Colon (tissue), 2 donors: ENCODE data around the gene HM13.
"Not testable (repeated sequence)": the region's sequence is repeated elsewhere in the genome, so short reads cannot be mapped to it uniquely, and the experiment has no call there.

Source experiments
- FAIRE-seq: peaks from 2 replicates; lab custom pipeline; 2012; peaks lifted over from hg19 to GRCh38; lab: Jason Lieb, UNC
- donor health status: control.
- donor health status: control.

HM13 gene

DNA sequence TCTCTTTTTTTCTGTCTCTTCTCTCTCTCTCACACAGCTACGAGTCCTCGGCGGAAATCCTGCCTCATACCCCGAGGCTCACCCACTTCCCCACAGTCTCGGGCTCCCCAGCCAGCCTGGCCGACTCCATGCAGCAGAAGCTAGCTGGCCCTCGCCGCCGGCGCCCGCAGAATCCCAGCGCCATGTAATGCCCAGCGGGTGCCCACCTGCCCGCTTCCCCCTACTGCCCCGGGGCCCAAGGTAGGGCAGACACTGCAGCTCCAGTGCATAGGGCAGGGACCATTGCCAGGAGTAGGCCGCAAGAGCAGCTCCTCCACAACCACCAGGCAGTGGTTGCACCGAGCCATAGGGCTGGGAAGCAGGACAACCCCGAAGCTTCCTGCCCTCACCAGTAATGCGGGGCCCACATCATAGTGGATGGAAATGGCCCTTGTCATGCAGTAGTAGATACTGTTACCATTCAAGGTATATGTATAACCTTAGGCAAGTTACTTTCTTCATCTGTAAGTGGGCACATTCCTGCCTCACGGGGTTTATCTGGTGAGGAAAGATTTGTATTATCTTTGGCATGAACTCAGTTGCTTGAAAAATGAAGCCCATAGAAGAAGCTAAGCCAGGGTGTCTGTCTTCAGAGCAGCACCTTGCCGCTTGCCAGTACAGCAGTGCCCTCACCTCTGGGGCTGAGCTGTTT, 53.9 kb downstream of the HM13 start:
- no peak for FAIRE-seq

DNA sequence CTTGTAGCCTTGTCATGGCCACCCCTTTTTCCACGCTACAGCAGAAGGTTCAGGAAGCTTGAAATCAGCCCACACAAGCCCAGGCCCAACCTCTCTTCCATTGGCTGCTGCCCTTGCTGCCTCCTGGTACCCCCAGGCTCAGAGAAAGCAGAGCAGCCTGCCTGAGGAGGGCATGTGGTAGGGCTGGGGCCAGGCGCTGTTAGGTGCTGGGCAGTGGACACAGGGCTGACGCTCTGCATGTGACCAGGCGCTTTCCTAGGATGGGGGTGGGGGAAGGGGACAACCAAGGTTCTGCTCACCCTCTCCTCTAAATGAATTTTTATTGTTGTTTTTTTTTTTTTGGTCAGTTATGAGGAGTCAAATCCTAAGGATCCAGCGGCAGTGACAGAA, 54.5 kb downstream of the HM13 start:
- FAIRE-seq = no peak

GRCh38 chr20:31569163-31570020, 55.1 kb downstream of the HM13 start:
- FAIRE-seq = no peak

- no peak for FAIRE-seq
These were observed 55.8 kb downstream of the HM13 start for GRCh38 chr20:31570021-31570463.

- no peak for FAIRE-seq
These were observed 56.7 kb downstream of the HM13 start for GRCh38 chr20:31570735-31571617.

- no peak for FAIRE-seq
These were observed 57.9 kb downstream of the HM13 start for GRCh38 chr20:31572042-31572700.

DNA sequence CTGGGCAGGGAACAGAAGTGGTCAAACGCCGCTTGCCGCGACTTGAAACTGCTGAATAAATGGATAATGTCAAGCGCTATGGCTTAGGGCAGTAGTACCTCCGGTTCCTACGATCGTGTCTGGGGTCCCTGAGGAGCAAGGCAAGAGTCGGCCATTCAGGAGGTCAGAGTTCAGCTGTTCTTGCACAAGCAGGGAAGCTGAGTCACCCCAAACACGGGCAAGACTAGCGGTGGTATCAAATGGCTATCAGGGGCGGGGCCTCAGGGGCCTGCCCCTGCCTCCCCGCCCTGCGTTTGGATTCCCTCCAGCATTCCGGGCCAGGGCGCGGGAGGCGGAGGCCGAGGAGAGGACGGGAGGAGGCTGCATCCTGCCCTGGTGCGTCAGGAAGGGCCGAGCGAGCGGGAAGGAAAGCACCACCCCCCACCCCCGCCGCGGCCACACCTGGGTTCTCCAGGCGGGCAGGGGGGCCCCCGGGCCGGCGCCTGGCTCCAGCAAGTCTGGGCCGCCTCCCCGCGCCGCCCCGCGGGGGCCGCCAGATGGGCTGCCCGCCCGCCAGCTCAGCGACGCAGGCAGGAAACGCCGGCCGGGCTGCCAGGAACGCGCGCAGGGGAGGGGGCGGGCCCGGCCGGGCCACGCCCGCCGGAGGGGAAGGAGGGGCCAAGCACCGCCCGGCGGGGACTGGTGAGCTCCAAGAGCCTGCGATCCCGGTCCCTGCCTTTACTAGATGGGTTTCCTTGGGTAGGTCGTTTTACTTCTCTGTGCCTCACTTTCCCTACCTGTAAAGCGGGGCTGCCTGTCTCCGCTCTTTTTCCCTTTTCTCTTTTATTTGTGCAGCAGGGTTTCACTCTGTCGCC, 58.7 kb downstream of the HM13 start:
- no peak for FAIRE-seq

- no peak for FAIRE-seq
These were observed 59.5 kb downstream of the HM13 start for GRCh38 chr20:31573555-31574321.

GRCh38 chr20:31574986-31575385, 60.7 kb downstream of the HM13 start:
- not testable (repeated sequence) for FAIRE-seq

- no peak for FAIRE-seq
These were observed 62.5 kb downstream of the HM13 start for GRCh38 chr20:31576751-31577150.

- no peak for FAIRE-seq
These were observed 63.0 kb downstream of the HM13 start for GRCh38 chr20:31577194-31577593.

DNA sequence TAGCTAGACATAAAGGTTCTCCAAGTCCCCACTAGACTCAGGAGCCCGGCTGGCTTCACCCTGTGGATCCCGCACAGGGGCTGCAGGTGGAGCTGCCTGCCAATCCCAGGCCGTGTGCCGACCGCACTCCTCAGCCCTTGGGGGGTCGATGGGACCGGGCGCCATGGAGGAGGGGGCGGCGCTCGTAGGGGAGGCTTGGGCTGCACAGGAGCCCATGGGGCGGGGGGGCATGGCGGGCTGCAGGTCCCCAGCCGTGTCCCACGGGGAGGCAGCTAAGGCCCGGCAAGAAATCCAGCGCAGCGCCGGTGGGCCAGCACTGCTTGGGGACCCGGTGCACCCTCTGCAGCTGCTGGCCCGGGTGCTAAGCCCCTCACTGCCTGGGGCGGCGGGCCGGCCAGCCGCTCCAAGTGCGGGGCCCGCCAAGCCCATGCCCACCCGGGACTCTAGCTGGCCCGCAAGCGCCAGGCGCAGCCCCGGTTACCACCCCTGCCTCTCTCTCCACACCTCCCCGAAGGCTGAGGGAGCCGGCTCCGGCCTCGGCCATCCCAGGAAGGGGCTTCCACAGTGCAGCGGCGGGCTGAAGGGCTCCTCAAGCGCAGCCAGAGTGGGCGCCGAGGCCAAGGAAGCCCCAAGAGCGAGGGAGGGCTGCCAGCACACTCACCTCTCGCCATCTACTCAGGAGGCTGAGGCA, 64.4 kb downstream of the HM13 start:
- FAIRE-seq = no peak

DNA sequence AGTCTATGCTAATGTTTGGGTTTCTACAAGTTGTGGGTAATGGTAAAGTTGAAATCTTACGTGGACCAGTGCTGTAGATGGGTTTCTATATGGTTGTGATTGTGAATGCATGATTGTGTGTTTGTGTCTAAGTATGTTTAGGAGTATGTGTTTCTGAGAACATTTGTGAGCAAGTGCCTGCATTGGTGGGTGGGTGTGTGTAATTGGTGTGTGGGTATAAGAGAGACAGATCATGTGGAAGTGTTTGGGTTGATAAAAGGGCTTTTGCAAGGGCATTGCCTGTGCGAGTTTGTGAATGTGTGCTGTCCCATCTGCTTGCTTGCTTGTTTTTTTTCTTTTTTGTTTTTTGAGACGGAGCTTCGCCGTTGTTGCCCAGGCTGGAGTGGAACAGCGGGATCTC, 65.0 kb downstream of the HM13 start:
- no peak for FAIRE-seq

DNA sequence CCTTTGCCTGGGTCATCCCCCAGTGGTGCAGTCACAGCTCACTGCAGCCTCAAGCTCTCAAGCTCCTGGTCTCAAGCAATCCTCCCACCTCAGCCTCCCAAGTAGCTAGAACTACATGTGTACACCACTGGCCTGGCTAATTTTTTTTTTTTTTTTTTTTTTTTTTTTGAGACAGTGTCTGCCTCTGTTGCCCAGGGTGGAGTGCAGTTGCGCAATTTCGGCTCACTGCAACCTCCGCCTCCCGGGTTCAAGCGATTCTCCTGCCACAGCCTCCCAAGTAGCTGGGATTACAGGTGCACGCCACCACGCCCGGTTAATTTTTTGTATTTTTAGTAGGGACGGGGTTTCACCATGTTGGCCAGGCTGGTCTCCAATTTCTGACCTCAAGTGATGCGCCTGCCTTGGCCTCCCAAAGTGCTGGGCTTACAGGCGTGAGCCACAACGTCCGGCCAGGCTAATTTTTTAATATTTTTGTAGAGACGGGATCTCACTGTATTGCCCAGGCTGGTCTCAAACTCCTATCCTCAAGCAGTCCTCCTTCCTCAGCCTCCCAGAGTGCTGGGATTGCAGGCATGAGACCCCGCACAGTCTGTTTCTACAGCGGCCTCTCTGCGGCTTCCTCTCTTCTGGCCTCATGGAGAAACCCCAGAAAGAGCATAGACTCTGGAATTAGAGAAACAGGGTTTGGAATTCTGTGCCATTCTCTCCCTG, 65.9 kb downstream of the HM13 start:
- not testable (repeated sequence) for FAIRE-seq

GRCh38 chr20:31580706-31581105, 66.5 kb downstream of the HM13 start:
- no peak for FAIRE-seq

DNA sequence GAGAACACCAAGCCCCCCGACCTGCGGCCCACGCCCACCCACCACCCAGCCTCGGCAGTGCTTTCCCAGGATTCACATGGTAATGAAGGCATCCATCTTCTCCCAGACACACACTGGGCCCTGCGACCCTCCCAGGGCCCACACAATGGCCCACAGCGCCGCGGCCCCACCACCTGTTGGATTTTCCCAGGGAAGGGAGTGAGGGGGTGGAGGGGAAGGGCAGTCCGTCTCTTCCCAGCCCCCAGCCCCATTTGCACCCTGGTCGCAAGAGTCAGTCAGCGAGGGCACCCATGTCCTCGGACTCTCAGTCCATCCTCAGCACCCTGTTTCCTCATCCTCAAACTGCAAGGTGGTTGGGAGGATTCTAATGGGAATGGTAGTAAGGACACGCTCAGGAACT, 67.1 kb downstream of the HM13 start:
- no peak for FAIRE-seq

DNA sequence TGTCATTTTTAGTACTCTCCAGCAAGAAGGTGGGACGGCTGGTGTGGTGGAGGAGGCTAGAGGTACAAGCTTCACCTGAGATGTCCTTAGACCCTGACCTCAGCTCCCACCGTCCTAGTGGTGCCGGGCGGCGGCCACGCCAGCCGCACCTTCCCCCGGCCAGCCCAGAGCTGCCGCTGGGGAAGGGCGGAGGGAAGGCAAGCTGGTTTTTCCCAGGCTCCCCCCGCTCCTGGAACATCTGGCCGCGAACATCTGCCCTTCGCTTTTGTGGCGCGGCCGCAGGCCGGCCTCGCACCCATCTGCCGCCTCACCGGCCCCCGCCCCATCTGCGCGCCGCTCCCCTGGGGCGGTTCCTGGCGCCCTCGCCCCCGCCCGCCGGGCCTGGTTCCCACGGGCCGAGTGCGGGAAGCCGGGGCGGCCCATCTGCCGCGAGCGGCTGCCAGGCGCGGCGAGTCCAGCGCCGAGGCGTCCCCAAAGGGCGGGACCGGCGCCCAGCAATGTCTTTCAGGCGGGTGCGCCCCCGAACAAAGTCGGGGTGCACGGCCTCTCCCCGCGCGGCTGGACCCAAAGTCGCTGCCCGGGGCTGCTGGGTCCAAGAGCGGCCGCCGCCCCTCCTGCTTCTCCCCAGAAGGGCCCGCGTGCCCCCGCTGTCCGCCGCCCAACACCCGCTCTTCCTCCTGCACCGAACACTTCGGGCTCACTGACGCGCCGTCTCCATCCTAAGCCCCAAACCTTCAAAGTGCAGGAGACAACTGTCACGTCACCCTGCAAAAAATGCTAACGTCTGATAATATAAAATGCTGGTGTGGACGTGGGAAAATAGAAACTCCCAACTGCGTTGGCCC, 73.5 kb downstream of the HM13 start:
- FAIRE-seq = no peak

DNA sequence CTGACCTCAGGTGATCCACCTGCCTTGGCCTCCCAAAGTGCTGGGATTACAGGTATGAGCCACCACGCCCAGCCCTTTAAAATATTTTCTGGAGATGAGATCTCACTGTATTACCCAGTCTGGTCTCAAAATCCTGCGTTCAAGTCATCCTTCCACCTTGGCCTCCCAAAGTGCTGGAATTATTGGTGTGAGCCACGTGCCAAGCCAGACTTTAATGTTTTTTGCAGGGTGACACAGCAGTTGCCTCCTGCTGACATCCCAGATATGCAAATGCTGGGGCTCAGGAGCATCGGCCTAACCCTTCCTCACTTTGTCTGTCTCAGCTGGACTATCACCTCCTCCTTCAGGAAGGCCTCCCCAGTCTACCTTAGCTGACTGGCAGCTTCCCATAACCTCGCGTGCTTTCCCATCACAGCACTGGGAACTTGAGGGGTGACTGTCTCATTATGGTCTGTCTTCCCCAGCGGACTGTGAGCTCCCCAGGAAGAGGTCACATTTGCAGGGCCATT, 76.5 kb downstream of the HM13 start:
- FAIRE-seq = no peak
